Measurements from ENCODE around the gene CLTCL1. TPM values are rescaled to one million over a fixed set of nuclear protein-coding genes. Genes with fewer than 3 reads are reported as not detected.

CLTCL1 gene
- total RNA-seq, 1 experiment from 2014 or later: 7.9 TPM

- no peaks in the 10 kb centered on the region for H3K36me3 ChIP-seq (ENCODE audit: control insufficient read depth, insufficient read depth, low read length)
- Mint-ChIP-seq H3K27me3 (ENCODE audit: insufficient read depth, unreplicated experiment) (no peaks in the 10 kb centered on the region), H3K27ac (ENCODE audit: unreplicated experiment) (peak overlapping the region; percentile 28), H3K36me3 (ENCODE audit: insufficient read depth, unreplicated experiment) (no peaks in the 10 kb centered on the region), H3K4me3 (ENCODE audit: unreplicated experiment) (no peak overlapping the region), H3K4me1 (ENCODE audit: low read depth, unreplicated experiment) (peaks cover 7% of the 10 kb centered on the region), H3K9me3 (ENCODE audit: unreplicated experiment) (no peaks in the 10 kb centered on the region)
- BruUV-seq (replicated peaks): no TSS peak
- peak in 1 of 2 experiments; percentile 26 for DNase-seq
- CTCF ChIA-PET: interaction anchor here (1.5 kb wide), 1 partner anchor 358 kb away, joined by 3 read pairs; no protein-coding TSS in a partner anchor
- TF ChIP-seq CTCF (IDR thresholded peaks at IDR 0.05; ENCODE audit: insufficient read depth in 1 of 2, low read depth in 1 of 2, low read length in 1 of 2, severe bottlenecking in 1 of 2, unreplicated experiment in 1 of 2): no peak
- intact Hi-C loops (cut with micrococcal nuclease; ENCODE audit: unreplicated experiment): no loop called here
- POLR2A ChIA-PET: no interaction called here
- H3K4me1 ChIP-seq: peaks cover 6% of the 10 kb centered on the region; the same call in 1 of the 2 replicates
- H3K4me3 ChIP-seq (ENCODE audit: low read depth, low read length): no peak overlapping the region
- H3K27me3 ChIP-seq (replicated peaks; ENCODE audit: control insufficient read depth, insufficient read depth, low read length): no peaks in the 10 kb centered on the region
- peaks cover 3% of the 10 kb centered on the region; the same call in 1 of the 2 replicates for H3K9me3 ChIP-seq
Observed at GRCh38 chr22:19271856-19272535, 19.5 kb downstream of the CLTCL1 start.

DNA sequence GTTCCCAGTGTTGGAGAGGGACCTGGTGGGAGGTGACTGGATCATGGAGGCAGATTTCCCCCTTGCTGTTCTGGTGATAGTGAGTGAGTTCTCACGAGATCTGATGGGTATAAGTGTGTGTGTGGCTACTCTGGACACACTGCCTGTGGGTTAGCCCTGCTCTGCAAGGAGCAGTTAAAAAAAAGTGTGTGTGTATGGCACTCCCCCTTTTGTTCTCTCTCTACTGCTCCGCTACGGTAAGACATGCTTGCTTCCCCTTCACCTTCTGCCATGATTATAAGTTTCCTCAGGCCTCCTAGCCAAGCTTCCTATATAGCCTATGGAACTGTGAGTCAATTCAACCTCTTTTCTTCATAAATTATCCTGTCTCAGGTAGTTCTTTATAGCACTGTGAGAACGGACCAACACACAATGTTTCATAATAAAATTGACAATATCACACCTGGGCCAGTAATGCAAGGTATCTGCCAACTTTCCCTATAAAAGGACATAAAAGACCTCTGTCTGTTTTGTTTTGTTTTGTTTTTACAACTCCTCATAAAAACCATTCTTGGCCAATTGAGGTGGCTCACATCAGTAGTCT, 20.2 kb downstream of the CLTCL1 start:
- Mint-ChIP-seq H3K4me3 (ENCODE audit: unreplicated experiment) (no peak overlapping the region), H3K27ac (ENCODE audit: unreplicated experiment) (peak overlapping the region; percentile 28), H3K9me3 (ENCODE audit: unreplicated experiment) (no peaks in the 10 kb centered on the region), H3K27me3 (ENCODE audit: insufficient read depth, unreplicated experiment) (no peaks in the 10 kb centered on the region), H3K36me3 (ENCODE audit: insufficient read depth, unreplicated experiment) (no peaks in the 10 kb centered on the region), H3K4me1 (ENCODE audit: low read depth, unreplicated experiment) (peaks cover 7% of the 10 kb centered on the region)
- Histone ChIP-seq H3K36me3 (ENCODE audit: control insufficient read depth, insufficient read depth, low read length) (no peaks in the 10 kb centered on the region), H3K4me3 (ENCODE audit: low read depth, low read length) (no peak overlapping the region), H3K27me3 (replicated peaks; ENCODE audit: control insufficient read depth, insufficient read depth, low read length) (no peaks in the 10 kb centered on the region), H3K4me1 (peaks cover 6% of the 10 kb centered on the region; the same call in 1 of the 2 replicates), H3K9me3 (peaks cover 8% of the 10 kb centered on the region)
- intact Hi-C loops (cut with micrococcal nuclease; ENCODE audit: unreplicated experiment): no loop called here
- CTCF ChIA-PET: interaction anchor here (1.5 kb wide), 1 partner anchor 358 kb away, joined by 3 read pairs; no protein-coding TSS in a partner anchor
- POLR2A ChIA-PET: no interaction called here
- no peak for TF ChIP-seq CTCF (IDR thresholded peaks at IDR 0.05; ENCODE audit: insufficient read depth in 1 of 2, low read depth in 1 of 2, low read length in 1 of 2, severe bottlenecking in 1 of 2, unreplicated experiment in 1 of 2)
- BruUV-seq (replicated peaks): no TSS peak
- no peak for DNase-seq

- DNase-seq: no peak
- Histone ChIP-seq H3K4me1 (peaks cover 6% of the 10 kb centered on the region; the same call in 1 of the 2 replicates), H3K4me3 (ENCODE audit: low read depth, low read length) (no peak overlapping the region), H3K27me3 (replicated peaks; ENCODE audit: control insufficient read depth, insufficient read depth, low read length) (no peaks in the 10 kb centered on the region), H3K9me3 (peaks cover 12% of the 10 kb centered on the region), H3K36me3 (ENCODE audit: control insufficient read depth, insufficient read depth, low read length) (no peaks in the 10 kb centered on the region)
- TF ChIP-seq CTCF (IDR thresholded peaks at IDR 0.05; ENCODE audit: insufficient read depth in 1 of 2, low read depth in 1 of 2, low read length in 1 of 2, severe bottlenecking in 1 of 2, unreplicated experiment in 1 of 2): no peak
- CTCF ChIA-PET: interaction anchor here (1.5 kb wide), 1 partner anchor 359 kb away, joined by 3 read pairs; no protein-coding TSS in a partner anchor
- intact Hi-C loops (cut with micrococcal nuclease; ENCODE audit: unreplicated experiment): no loop called here
- peak overlapping the region; percentile 28 for H3K27ac Mint-ChIP-seq (ENCODE audit: unreplicated experiment)
- no peak overlapping the region for H3K4me3 Mint-ChIP-seq (ENCODE audit: unreplicated experiment)
- POLR2A ChIA-PET: no interaction called here
- BruUV-seq (replicated peaks): no TSS peak
- H3K4me1 Mint-ChIP-seq (ENCODE audit: low read depth, unreplicated experiment): peaks cover 7% of the 10 kb centered on the region
- H3K27me3 Mint-ChIP-seq (ENCODE audit: insufficient read depth, unreplicated experiment): no peaks in the 10 kb centered on the region
- H3K36me3 Mint-ChIP-seq (ENCODE audit: insufficient read depth, unreplicated experiment): no peaks in the 10 kb centered on the region
- no peaks in the 10 kb centered on the region for H3K9me3 Mint-ChIP-seq (ENCODE audit: unreplicated experiment)
Observed at GRCh38 chr22:19270873-19271272, 20.6 kb downstream of the CLTCL1 start.

Measured in Caco-2 (cell line).